ENCODE measurements around the gene MAP3K9.

The MAP3K9 gene

GRCh38 chr14:70741482-70741881, 67.8 kb downstream of the MAP3K9 start:
- in situ Hi-C loops (cut with MboI; ENCODE audit: low sequenced_read_pairs, unreplicated experiment): no loop called here
- no peak for TF ChIP-seq CTCF (IDR thresholded peaks at IDR 0.05; ENCODE audit: borderline replicate concordance, control extremely low read depth, extremely low read depth, insufficient read depth, missing control alignments)
- no peak for DNase-seq (ENCODE audit: low spot score)

- TF ChIP-seq CTCF (IDR thresholded peaks at IDR 0.05; ENCODE audit: borderline replicate concordance, control extremely low read depth, extremely low read depth, insufficient read depth, missing control alignments): no peak
- no peak for DNase-seq (ENCODE audit: low spot score)
- in situ Hi-C loops (cut with MboI; ENCODE audit: low sequenced_read_pairs, unreplicated experiment): no loop called here
These were observed 74.3 kb downstream of the MAP3K9 start for GRCh38 chr14:70735043-70735442.

GRCh38 chr14:70731447-70732239, 77.7 kb downstream of the MAP3K9 start:
- TF ChIP-seq CTCF (IDR thresholded peaks at IDR 0.05; ENCODE audit: borderline replicate concordance, control extremely low read depth, extremely low read depth, insufficient read depth, missing control alignments): no peak
- no peak for DNase-seq (ENCODE audit: low spot score)
- in situ Hi-C loops (cut with MboI; ENCODE audit: low sequenced_read_pairs, unreplicated experiment): no loop called here

- no peak for DNase-seq (ENCODE audit: low spot score)
- TF ChIP-seq CTCF (IDR thresholded peaks at IDR 0.05; ENCODE audit: borderline replicate concordance, control extremely low read depth, extremely low read depth, insufficient read depth, missing control alignments): no peak
- in situ Hi-C loops (cut with MboI; ENCODE audit: low sequenced_read_pairs, unreplicated experiment): no loop called here
These were observed 78.9 kb downstream of the MAP3K9 start for GRCh38 chr14:70730393-70730792.

GRCh38 chr14:70726651-70727375, 82.5 kb downstream of the MAP3K9 start:
- DNase-seq (ENCODE audit: low spot score): no peak
- no peak for TF ChIP-seq CTCF (IDR thresholded peaks at IDR 0.05; ENCODE audit: borderline replicate concordance, control extremely low read depth, extremely low read depth, insufficient read depth, missing control alignments)
- in situ Hi-C loops (cut with MboI; ENCODE audit: low sequenced_read_pairs, unreplicated experiment): no loop called here

- no peak for TF ChIP-seq CTCF (IDR thresholded peaks at IDR 0.05; ENCODE audit: borderline replicate concordance, control extremely low read depth, extremely low read depth, insufficient read depth, missing control alignments)
- DNase-seq (ENCODE audit: low spot score): no peak
- in situ Hi-C loops (cut with MboI; ENCODE audit: low sequenced_read_pairs, unreplicated experiment): no loop called here
These were observed 84.4 kb downstream of the MAP3K9 start for GRCh38 chr14:70724944-70725343.

Data from GM13976 (cell line).